Measurements from ENCODE around the gene KHK. TPM values are rescaled to one million over a fixed set of nuclear protein-coding genes. Genes with fewer than 3 reads are reported as not detected.
A peak's percentile ranks its signal among the peaks of the same experiment; 100 is the strongest.

Gene KHK
- polyA plus RNA-seq (ENCODE audit: insufficient read length in 12 of 12), result 1 to 10 TPM in 11 of 12 donors, not detected in 1; 1.1 to 7.6 (median 2.1) TPM
- long read RNA-seq, donor 1, transcript KHK-202 (8 exons, 2,411 nt), result minor isoform, 10 of 65 reads
- long read RNA-seq, donor 1, transcript KHK-201 (8 exons, 2,397 nt), result major isoform, 21 of 65 reads
- long read RNA-seq, donor 1, partial matches to known transcripts, result 23 of 65 reads
- long read RNA-seq, donor 1, other reads (novel, unspliced or antisense), result 9 of 65 reads
- long read RNA-seq, donor 2, partial matches to known transcripts, result 0 of 2 reads
- long read RNA-seq, donor 2, other reads (novel, unspliced or antisense), result 0 of 2 reads
- long read RNA-seq, donor 3, partial matches to known transcripts, result 0 of 1 reads
- long read RNA-seq, donor 3, other reads (novel, unspliced or antisense), result 0 of 1 reads
- long read RNA-seq, donor 4, result 0 reads
- long read RNA-seq, donor 5, partial matches to known transcripts, result 0 of 2 reads
- long read RNA-seq, donor 5, other reads (novel, unspliced or antisense), result 0 of 2 reads
- long read RNA-seq, donor 6, result 0 reads
- long read RNA-seq, donor 7, partial matches to known transcripts, result 0 of 1 reads
- long read RNA-seq, donor 7, other reads (novel, unspliced or antisense), result 0 of 1 reads
- long read RNA-seq, donor 8, partial matches to known transcripts, result 0 of 2 reads
- long read RNA-seq, donor 8, other reads (novel, unspliced or antisense), result 0 of 2 reads
- long read RNA-seq, donor 9, result 0 reads
- long read RNA-seq, donor 10, result 0 reads
- long read RNA-seq, donor 11, partial matches to known transcripts, result 0 of 1 reads
- long read RNA-seq, donor 11, other reads (novel, unspliced or antisense), result 0 of 1 reads

GRCh38 chr2:27086724-27087593, at the start of gene KHK:
Gene KHK (plus strand): TSS chr2:27086772. CDS start chr2:27087260, 488 bp downstream.
- no peak for DNase-seq

- DNase-seq, result no peak
Observed at GRCh38 chr2:27038012-27038411, 48.6 kb upstream of the KHK start.

- DNase-seq, result no peak
Observed at GRCh38 chr2:27038631-27039339, 47.8 kb upstream of the KHK start.

GRCh38 chr2:27039426-27039825, 47.1 kb upstream of the KHK start:
- no peak for DNase-seq

- no peak for DNase-seq
Observed at GRCh38 chr2:27039871-27040270, 46.7 kb upstream of the KHK start.

GRCh38 chr2:27040282-27040681, 46.3 kb upstream of the KHK start:
- no peak for DNase-seq

- no peak for DNase-seq
Observed at GRCh38 chr2:27041752-27042151, 44.8 kb upstream of the KHK start.

- no peak for DNase-seq
Observed at GRCh38 chr2:27042159-27042661, 44.4 kb upstream of the KHK start.

- no peak for DNase-seq
Observed at GRCh38 chr2:27042985-27043634, 43.5 kb upstream of the KHK start.

- no peak for DNase-seq
Observed at GRCh38 chr2:27049422-27050280, 36.9 kb upstream of the KHK start.

GRCh38 chr2:27050281-27050995, 36.1 kb upstream of the KHK start:
- DNase-seq, result peak; percentile 97

- DNase-seq, result peak; percentile 94
Observed at GRCh38 chr2:27050996-27051901, 35.3 kb upstream of the KHK start, which contains the start of gene AGBL5. Gene AGBL5 (plus strand): TSS chr2:27051668. CDS start chr2:27052959, 1,291 bp downstream.

- no peak for DNase-seq
Observed at GRCh38 chr2:27051902-27052645, 34.5 kb upstream of the KHK start.

GRCh38 chr2:27053321-27053720, 33.3 kb upstream of the KHK start:
- no peak for DNase-seq

GRCh38 chr2:27053776-27054175, 32.8 kb upstream of the KHK start:
- no peak for DNase-seq

GRCh38 chr2:27054721-27055120, 31.9 kb upstream of the KHK start:
- no peak for DNase-seq

GRCh38 chr2:27057184-27057583, 29.4 kb upstream of the KHK start:
- no peak for DNase-seq
